Body of pancreas (tissue), 4 donors: ENCODE data around the gene HERC4. TPM values are rescaled to one million over a fixed set of nuclear protein-coding genes. Genes with fewer than 3 reads are reported as not detected.

Source experiments
- ATAC-seq: fragments of 150-250 bp; one replicate; pipeline ENCODE4 v1.9.1; 2016
- DNase-seq, 4 donors: peaks; one replicate each; pipeline ENCODE4 v3.0.0-alpha.2; 2019
- H3K27ac ChIP-seq, 4 donors: fragments of 200-600 bp; sonication (generic); 1 replicate in 3 of 4; 2 replicates in 1 of 4; pipeline versions ENCODE4 v1.5.1 to v1.6.1; 2016 to 2019; ENCODE audit warnings: mild to moderate bottlenecking in 1 of 4, mixed read lengths in 1 of 4, moderate library complexity in 1 of 4
- H3K27me3 ChIP-seq, 2 donors: fragments of 200-600 bp; sonication (generic); one replicate each; pipeline ENCODE4 v1.6.0; 2016; ENCODE audit warnings: mild to moderate bottlenecking in 1 of 2
- H3K36me3 ChIP-seq, 2 donors: fragments of 200-600 bp; sonication (generic); replicated peaks in 1 of 2; 2 replicates each; pipeline ENCODE4 v1.5.1; 2016; ENCODE audit warnings: low read depth in 2 of 2; ENCODE audit not compliant: insufficient read depth in 1 of 2
- H3K4me1 ChIP-seq: fragments of 200-600 bp; sonication (generic); one replicate; pipeline ENCODE4 v1.6.0; 2016
- H3K4me3 ChIP-seq, 2 donors: fragments of 200-600 bp; sonication (generic); 1 replicate in 1 of 2; 2 replicates in 1 of 2; pipeline ENCODE4 v1.5.1; 2016 to 2019
- H3K9me3 ChIP-seq, 3 donors: fragments of 200-600 bp; sonication (generic); 1 replicate in 2 of 3; 2 replicates in 1 of 3; pipeline ENCODE4 v1.5.1; 2016
- CTCF ChIP-seq, 7 experiments: fragments of 450-650 bp in 4 of 7; fragments of 200-600 bp in 3 of 7; sonication (generic) in 3 of 7; IDR thresholded peaks; one replicate each; pipeline ENCODE4 v1.5.1; 2016 to 2019; ENCODE audit warnings: antibody characterized with exemption in 7 of 7
- POLR2A ChIP-seq, 3 donors: fragments of 450-650 bp; IDR thresholded peaks; one replicate each; pipeline ENCODE4 v1.6.1; 2016; ENCODE audit warnings: antibody characterized with exemption in 3 of 3, mild to moderate bottlenecking in 2 of 3
- WGBS, 2 donors: methylation state at CpG; one replicate each; pipeline ENCODE4 v1.1.5; 2017; 5-methylcytosine and 5-hydroxymethylcytosine counted together
- intact Hi-C: fragments of 100-400 bp; cut with DNase I; formaldehyde crosslinking; loops from one replicate; pipeline ENCODE4 v1.15.1; 2023
- total RNA-seq, 2 donors: library from RNA; depleted of rRNA; stranded (reverse); fragments of >200 nt; gene quantifications; one replicate each; pipeline ENCODE4 v1.1.0, GENCODE V29; 2016

The HERC4 gene
- total RNA-seq, 2 donors from 2014 or later, result 21.4 to 42.8 TPM

GRCh38 chr10:68052463-68052862, 22.6 kb downstream of the HERC4 start:
- H3K9me3 ChIP-seq, result no peaks in the 10 kb centered on the region
- no peaks in the 10 kb centered on the region for H3K36me3 ChIP-seq
- H3K4me1 ChIP-seq, result peaks cover 5% of the 10 kb centered on the region
- H3K27ac ChIP-seq, result no peak overlapping the region
- TF ChIP-seq CTCF (IDR thresholded peaks at IDR 0.05) (no peak), POLR2A (IDR thresholded peaks at IDR 0.05) (no peak)
- DNase-seq, result no peak
- no peaks in the 10 kb centered on the region for H3K27me3 ChIP-seq
- 49 to 66% methylated on average over 2 of the region's 2 CpGs for WGBS, 2 donors
- ATAC-seq, result no peak
- H3K4me3 ChIP-seq, result no peak overlapping the region
- intact Hi-C loops, result no loop called here

- TF ChIP-seq CTCF (IDR thresholded peaks at IDR 0.05) (no peak), POLR2A (IDR thresholded peaks at IDR 0.05) (no peak)
- 74 to 76% methylated on average over 8 of the region's 8 CpGs for WGBS, 2 donors
- Histone ChIP-seq H3K27ac (no peak overlapping the region), H3K9me3 (no peaks in the 10 kb centered on the region), H3K4me1 (peaks cover 9% of the 10 kb centered on the region), H3K4me3 (no peak overlapping the region), H3K27me3 (no peaks in the 10 kb centered on the region), H3K36me3 (no peaks in the 10 kb centered on the region)
- no peak for ATAC-seq
- DNase-seq, result no peak
- intact Hi-C loops, result no loop called here
Observed at GRCh38 chr10:68049289-68050078, 25.6 kb downstream of the HERC4 start.

- WGBS, 2 donors, result 73 to 75% methylated on average over 3 of the region's 3 CpGs
- Histone ChIP-seq H3K36me3 (peaks cover 0 to 2% of the 10 kb centered on the region in 2 donors), H3K4me1 (peaks cover 9% of the 10 kb centered on the region), H3K27me3 (no peaks in the 10 kb centered on the region), H3K9me3 (no peaks in the 10 kb centered on the region), H3K4me3 (no peak overlapping the region), H3K27ac (no peak overlapping the region)
- no peak for DNase-seq
- intact Hi-C loops, result no loop called here
- ATAC-seq, result no peak
- TF ChIP-seq POLR2A (IDR thresholded peaks at IDR 0.05) (no peak), CTCF (IDR thresholded peaks at IDR 0.05) (no peak)
Observed at GRCh38 chr10:68047554-68048327, 27.3 kb downstream of the HERC4 start.

GRCh38 chr10:68047122-68047521, 28.0 kb downstream of the HERC4 start:
- Histone ChIP-seq H3K36me3 (peaks cover 0 to 2% of the 10 kb centered on the region in 2 donors), H3K9me3 (no peaks in the 10 kb centered on the region), H3K4me1 (peaks cover 9% of the 10 kb centered on the region), H3K4me3 (no peak overlapping the region), H3K27ac (no peak overlapping the region), H3K27me3 (no peaks in the 10 kb centered on the region)
- no peak for TF ChIP-seq CTCF (IDR thresholded peaks at IDR 0.05)
- no peak for TF ChIP-seq POLR2A (IDR thresholded peaks at IDR 0.05)
- no peak for DNase-seq
- intact Hi-C loops, result no loop called here
- no peak for ATAC-seq
- 95 to 100% methylated on average over 1 of the region's 1 CpG for WGBS, 2 donors
